Coronary artery (tissue), 2 donors: ENCODE data around the gene SAYSD1.

Experiments
- DNase-seq: peaks from one replicate; pipeline ENCODE4 v3.0.0-alpha.2; 2017; ENCODE audit warnings: low spot score
- H3K27ac ChIP-seq, 2 donors: fragments of 200-600 bp; sonication (generic); one replicate each; pipeline ENCODE4 v1.5.1; 2016 to 2019
- H3K4me3 ChIP-seq: fragments of 200-600 bp; sonication (generic); 2 replicates; pipeline ENCODE4 v1.5.1; 2016; ENCODE audit warnings: mild to moderate bottlenecking, moderate library complexity
- TF ChIP-seq, protein P1 (sequence below): fragments of 200-600 bp; sonication (generic); IDR thresholded peaks from one replicate; pipeline ENCODE4 v1.5.1; 2019; ENCODE audit warnings: antibody characterized with exemption

SAYSD1 gene

GRCh38 chr6:39058471-39059147, 56.4 kb downstream of the SAYSD1 start:
- no peak for DNase-seq
- H3K27ac ChIP-seq = no peak overlapping the region
- TF ChIP-seq, protein P1, sequence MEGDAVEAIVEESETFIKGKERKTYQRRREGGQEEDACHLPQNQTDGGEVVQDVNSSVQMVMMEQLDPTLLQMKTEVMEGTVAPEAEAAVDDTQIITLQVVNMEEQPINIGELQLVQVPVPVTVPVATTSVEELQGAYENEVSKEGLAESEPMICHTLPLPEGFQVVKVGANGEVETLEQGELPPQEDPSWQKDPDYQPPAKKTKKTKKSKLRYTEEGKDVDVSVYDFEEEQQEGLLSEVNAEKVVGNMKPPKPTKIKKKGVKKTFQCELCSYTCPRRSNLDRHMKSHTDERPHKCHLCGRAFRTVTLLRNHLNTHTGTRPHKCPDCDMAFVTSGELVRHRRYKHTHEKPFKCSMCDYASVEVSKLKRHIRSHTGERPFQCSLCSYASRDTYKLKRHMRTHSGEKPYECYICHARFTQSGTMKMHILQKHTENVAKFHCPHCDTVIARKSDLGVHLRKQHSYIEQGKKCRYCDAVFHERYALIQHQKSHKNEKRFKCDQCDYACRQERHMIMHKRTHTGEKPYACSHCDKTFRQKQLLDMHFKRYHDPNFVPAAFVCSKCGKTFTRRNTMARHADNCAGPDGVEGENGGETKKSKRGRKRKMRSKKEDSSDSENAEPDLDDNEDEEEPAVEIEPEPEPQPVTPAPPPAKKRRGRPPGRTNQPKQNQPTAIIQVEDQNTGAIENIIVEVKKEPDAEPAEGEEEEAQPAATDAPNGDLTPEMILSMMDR = no peak
- no peak overlapping the region for H3K4me3 ChIP-seq

DNA sequence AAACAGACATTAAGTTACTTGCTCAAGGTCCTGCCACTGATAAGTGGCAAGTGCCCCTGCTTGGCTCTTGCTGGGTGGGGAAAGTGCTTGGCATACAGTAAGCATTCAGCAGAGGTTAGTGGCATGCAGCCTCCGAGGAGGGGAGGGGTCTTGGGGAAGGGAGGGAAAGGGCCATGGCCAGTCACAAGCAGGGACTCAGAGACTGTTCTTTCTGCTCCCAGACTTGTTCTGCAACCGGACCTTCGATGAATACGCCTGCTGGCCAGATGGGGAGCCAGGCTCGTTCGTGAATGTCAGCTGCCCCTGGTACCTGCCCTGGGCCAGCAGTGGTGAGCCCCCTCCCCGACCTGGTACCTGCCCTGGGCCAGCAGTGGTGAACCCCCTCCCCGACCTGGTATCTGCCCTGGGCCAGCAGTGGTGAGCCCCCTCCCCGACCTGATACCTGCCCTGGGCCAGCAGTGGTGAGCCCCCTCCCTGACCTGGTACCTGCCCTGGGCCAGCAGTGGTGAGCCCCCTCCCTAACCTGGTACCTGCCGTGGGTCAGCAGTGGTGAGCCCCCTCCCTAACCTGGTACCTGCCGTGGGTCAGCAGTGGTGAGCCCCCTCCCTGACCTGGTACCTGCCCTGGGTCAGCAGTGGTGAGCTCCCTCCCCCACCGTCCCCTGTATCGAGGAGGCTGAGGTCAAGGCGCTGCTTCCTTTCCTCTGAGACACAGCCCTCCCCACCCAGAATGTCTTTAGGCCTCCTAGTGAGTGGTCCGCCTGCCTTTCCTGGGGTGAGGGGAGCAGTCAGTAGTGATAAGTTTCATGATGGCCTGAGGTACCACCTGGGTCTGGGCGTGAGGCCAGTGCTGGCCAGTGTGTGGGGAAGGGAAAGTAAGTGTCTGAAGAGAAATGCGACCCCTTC, 57.5 kb downstream of the SAYSD1 start:
- TF ChIP-seq, protein P1 = no peak
- Histone ChIP-seq H3K27ac (no peak overlapping the region), H3K4me3 (no peak overlapping the region)
- DNase-seq = no peak

GRCh38 chr6:39056681-39057080, 58.3 kb downstream of the SAYSD1 start:
- TF ChIP-seq, protein P1 = no peak
- H3K27ac ChIP-seq = no peak overlapping the region
- DNase-seq = no peak
- H3K4me3 ChIP-seq = no peak overlapping the region

- Histone ChIP-seq H3K27ac (no peak overlapping the region), H3K4me3 (no peak overlapping the region)
- TF ChIP-seq, protein P1 = no peak
- no peak for DNase-seq
Measured at GRCh38 chr6:39056191-39056590, 58.8 kb downstream of the SAYSD1 start.

- TF ChIP-seq, protein P1 = no peak
Measured at GRCh38 chr6:39055661-39056060, 59.3 kb downstream of the SAYSD1 start.

GRCh38 chr6:39054577-39055142, 60.3 kb downstream of the SAYSD1 start:
- Histone ChIP-seq H3K27ac (no peak overlapping the region), H3K4me3 (no peak overlapping the region)
- TF ChIP-seq, protein P1 = no peak
- no peak for DNase-seq

More at GRCh38 chr6:39055661-39056060, 59.3 kb downstream of the SAYSD1 start:
- DNase-seq = no peak
- no peak overlapping the region for H3K27ac ChIP-seq
- H3K4me3 ChIP-seq = no peak overlapping the region
